GM19452 (cell line): ENCODE results near the gene HTT.
"Not testable (repeated sequence)": the region's sequence is repeated elsewhere in the genome, so short reads cannot be mapped to it uniquely, and the experiment has no call there.

Source experiments
- ATAC-seq: cut with Tn5 transposase; IDR thresholded peaks from one replicate; pipeline ENCODE4 v1.9.1; 2021; ENCODE audit not compliant: unreplicated experiment

Gene HTT

GRCh38 chr4:3077796-3078195 lies 3.3 kb downstream of the HTT start:
- ATAC-seq = peak; percentile 42

- ATAC-seq = no peak
Measured at GRCh38 chr4:3079694-3080123, 5.2 kb downstream of the HTT start.

- ATAC-seq = no peak
Measured at GRCh38 chr4:3082925-3083515, 8.5 kb downstream of the HTT start.

- no peak for ATAC-seq
Measured at GRCh38 chr4:3083732-3084131, 9.3 kb downstream of the HTT start.

- no peak for ATAC-seq
Measured at GRCh38 chr4:3085948-3086670, 11.6 kb downstream of the HTT start.

GRCh38 chr4:3087115-3087797 lies 12.8 kb downstream of the HTT start:
- ATAC-seq = no peak

- ATAC-seq = no peak
Measured at GRCh38 chr4:3091464-3091863, 17.0 kb downstream of the HTT start.

- ATAC-seq = not testable (repeated sequence)
Measured at GRCh38 chr4:3094701-3095100, 20.2 kb downstream of the HTT start.

GRCh38 chr4:3096202-3096601 lies 21.7 kb downstream of the HTT start:
- no peak for ATAC-seq

- no peak for ATAC-seq
Measured at GRCh38 chr4:3098346-3098745, 23.9 kb downstream of the HTT start.

GRCh38 chr4:3106339-3107186 lies 32.1 kb downstream of the HTT start:
- peak; percentile 88 for ATAC-seq

GRCh38 chr4:3107271-3107670 lies 32.8 kb downstream of the HTT start:
- no peak for ATAC-seq

- no peak for ATAC-seq
Measured at GRCh38 chr4:3107691-3108121, 33.2 kb downstream of the HTT start.

- no peak for ATAC-seq
Measured at GRCh38 chr4:3108211-3108610, 33.7 kb downstream of the HTT start.

GRCh38 chr4:3111461-3111860 lies 37.0 kb downstream of the HTT start:
- no peak for ATAC-seq

- ATAC-seq = no peak
Measured at GRCh38 chr4:3112201-3112600, 37.7 kb downstream of the HTT start.

GRCh38 chr4:3112609-3113469 lies 38.4 kb downstream of the HTT start:
- ATAC-seq = no peak

GRCh38 chr4:3114377-3114776 lies 39.9 kb downstream of the HTT start:
- ATAC-seq = no peak

GRCh38 chr4:3115637-3116270 lies 41.3 kb downstream of the HTT start:
- ATAC-seq = no peak

GRCh38 chr4:3116955-3117354 lies 42.5 kb downstream of the HTT start:
- ATAC-seq = no peak
